ENCODE measurements around the gene GINM1.
A peak's percentile ranks its signal among the peaks of the same experiment; 100 is the strongest.

The GINM1 gene

GRCh38 chr6:149593408-149593807 is 27.2 kb downstream of the GINM1 start:
- no peak for DNase-seq (ENCODE audit: low read depth)

GRCh38 chr6:149600508-149600907 is 34.3 kb downstream of the GINM1 start:
- no peak for DNase-seq (ENCODE audit: low read depth)

DNA sequence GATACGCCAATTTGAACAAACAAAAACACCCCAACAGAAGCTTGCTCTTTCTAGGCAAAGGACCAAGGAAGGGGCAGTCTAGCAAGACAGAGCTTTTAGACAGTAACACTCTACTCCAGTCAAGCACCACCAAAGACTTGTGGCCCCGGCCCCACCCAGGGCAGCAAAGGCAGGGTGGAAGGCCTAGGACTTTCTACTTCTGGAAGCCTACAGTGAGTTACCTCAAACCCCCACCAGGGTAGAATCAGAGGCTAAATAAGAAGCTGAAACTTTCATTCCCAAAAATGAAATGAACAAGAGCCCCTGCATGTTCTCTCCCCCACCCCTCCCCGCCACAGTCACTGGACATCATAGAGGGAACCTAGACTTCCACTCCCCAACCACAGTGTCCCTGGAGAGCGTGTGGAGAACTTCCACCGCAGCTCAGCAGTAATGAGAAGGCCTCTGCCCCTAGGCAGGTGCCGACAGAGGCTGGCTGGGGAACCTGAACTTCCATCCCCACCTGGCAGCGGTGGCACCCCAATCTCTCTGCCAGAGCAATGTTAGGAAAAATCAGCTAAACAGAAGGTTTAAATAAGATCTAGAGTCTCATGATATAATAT is 42.3 kb downstream of the GINM1 start:
- no peak for DNase-seq (ENCODE audit: low read depth)

DNA sequence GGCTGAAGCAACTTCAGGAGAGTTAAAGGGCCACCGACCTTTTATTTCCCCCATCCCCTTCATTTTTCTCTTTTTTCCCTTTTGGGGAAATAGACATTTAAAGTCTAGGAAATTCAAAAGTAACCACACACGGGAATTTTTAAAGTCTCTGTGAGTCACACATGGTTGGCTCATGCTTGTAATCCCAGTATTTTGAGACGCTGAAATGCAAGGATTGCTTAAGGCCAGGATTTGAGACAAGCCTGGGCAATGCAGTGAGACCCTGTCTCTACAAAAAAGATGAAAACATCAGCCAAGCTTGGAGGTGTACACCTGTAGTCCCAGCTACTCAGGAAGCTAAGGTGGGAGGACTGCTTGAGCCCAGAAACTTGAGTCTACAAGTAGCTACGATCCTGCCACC is 48.2 kb downstream of the GINM1 start:
- peak; percentile 8 for DNase-seq (ENCODE audit: low read depth)

GRCh38 chr6:149615805-149616204 is 49.6 kb downstream of the GINM1 start:
- DNase-seq (ENCODE audit: low read depth), result no peak

GRCh38 chr6:149627672-149628071 is 61.5 kb downstream of the GINM1 start:
- DNase-seq (ENCODE audit: low read depth), result no peak

GRCh38 chr6:149628875-149629510 is 62.8 kb downstream of the GINM1 start:
- DNase-seq (ENCODE audit: low read depth), result no peak

GRCh38 chr6:149634315-149634714 is 68.1 kb downstream of the GINM1 start:
- no peak for DNase-seq (ENCODE audit: low read depth)

DNA sequence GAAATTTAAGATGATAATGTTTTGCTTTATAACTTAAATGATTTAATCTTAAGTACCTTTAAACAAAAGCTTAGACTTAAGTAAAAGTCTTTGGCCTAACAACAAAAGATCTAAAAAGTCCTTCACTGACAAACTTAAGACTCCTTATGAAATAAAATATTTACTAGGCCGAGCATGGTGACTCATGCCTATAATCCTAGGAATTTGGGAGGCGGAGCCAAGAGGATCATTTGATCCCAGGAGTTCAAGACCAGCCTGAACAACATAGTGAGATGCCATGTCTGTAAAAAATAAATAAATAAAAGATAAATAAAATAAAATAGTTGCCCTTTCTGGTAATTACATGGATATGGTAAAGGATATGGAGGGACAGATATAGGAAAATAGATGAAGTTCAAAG is 69.9 kb downstream of the GINM1 start:
- DNase-seq (ENCODE audit: low read depth), result peak; percentile 51

Data from fibroblast of gingiva (primary cell).